Measurements from ENCODE around the gene GLOD4. TPM values are rescaled to one million over a fixed set of nuclear protein-coding genes. Genes with fewer than 3 reads are reported as not detected.
A peak's percentile ranks its signal among the peaks of the same experiment; 100 is the strongest.
"Not testable (repeated sequence)": the region's sequence is repeated elsewhere in the genome, so short reads cannot be mapped to it uniquely, and the experiment has no call there.

GLOD4 gene
- polyA plus RNA-seq, 1 donor, result 57.9 TPM

- no peak for DNase-seq
Measured at GRCh38 chr17:802481-802880, 20.4 kb upstream of the GLOD4 start.

GRCh38 chr17:801660-802059 is 19.6 kb upstream of the GLOD4 start:
- no peak for DNase-seq

- DNase-seq, result no peak
Measured at GRCh38 chr17:800446-801242, 18.6 kb upstream of the GLOD4 start.

GRCh38 chr17:799261-799660 is 17.2 kb upstream of the GLOD4 start:
- no peak for DNase-seq

- no peak for DNase-seq
Measured at GRCh38 chr17:798246-798645, 16.2 kb upstream of the GLOD4 start.

GRCh38 chr17:797236-797840 is 15.3 kb upstream of the GLOD4 start:
- no peak for DNase-seq

- DNase-seq, result no peak
Measured at GRCh38 chr17:796609-797008, 14.5 kb upstream of the GLOD4 start.

GRCh38 chr17:795721-796120 is 13.6 kb upstream of the GLOD4 start:
- no peak for DNase-seq

- DNase-seq, result no peak
Measured at GRCh38 chr17:795276-795675, 13.2 kb upstream of the GLOD4 start.

GRCh38 chr17:794876-795275 is 12.8 kb upstream of the GLOD4 start:
- peak; percentile 90 for DNase-seq

- no peak for DNase-seq
Measured at GRCh38 chr17:792277-792676, 10.2 kb upstream of the GLOD4 start.

GRCh38 chr17:791829-792228 is 9.7 kb upstream of the GLOD4 start:
- no peak for DNase-seq

- not testable (repeated sequence) for DNase-seq
Measured at GRCh38 chr17:790874-791247, 8.8 kb upstream of the GLOD4 start.

GRCh38 chr17:789931-790873 is 8.1 kb upstream of the GLOD4 start:
- DNase-seq, result not testable (repeated sequence)

GRCh38 chr17:789160-789840 is 7.2 kb upstream of the GLOD4 start:
- DNase-seq, result no peak

- no peak for DNase-seq
Measured at GRCh38 chr17:788551-788950, 6.5 kb upstream of the GLOD4 start.

GRCh38 chr17:787641-788221 is 5.7 kb upstream of the GLOD4 start:
- DNase-seq, result no peak

- DNase-seq, result not testable (repeated sequence)
Measured at GRCh38 chr17:785901-786300, 3.8 kb upstream of the GLOD4 start.

- DNase-seq, result no peak
Measured at GRCh38 chr17:784143-784542, 2.1 kb upstream of the GLOD4 start.

- DNase-seq, result no peak
Measured at GRCh38 chr17:778096-778495, 4.0 kb downstream of the GLOD4 start.

GRCh38 chr17:774313-774584 is 7.8 kb downstream of the GLOD4 start:
- DNase-seq, result no peak

GRCh38 chr17:773467-774312 is 8.4 kb downstream of the GLOD4 start:
- no peak for DNase-seq

All from hindlimb muscle (tissue), 1 donor.